Common myeloid progenitor, CD34-positive (primary cell): ENCODE measurements around the gene USH2A.

Experiments
- CTCF ChIA-PET: fragments of 350-600 bp; sonication (Branson Sonifier 250); formaldehyde crosslinking; loops from one replicate; lab custom pipeline; 2021; ENCODE audit warnings: antibody characterized with exemption; lab: Charles Lee
- POLR2A ChIA-PET: fragments of 350-600 bp; sonication (Branson Sonifier 250); formaldehyde crosslinking; loops from one replicate; lab custom pipeline; 2021; ENCODE audit warnings: antibody characterized with exemption; lab: Charles Lee
- DNase-seq, 3 donors: peaks; one replicate each; pipeline versions ENCODE4 v3.0.0 to v3.0.0-alpha.2; 2013
- H3K27ac ChIP-seq, 2 experiments: 1 replicate in 1 of 2; 2 replicates in 1 of 2; pipeline ENCODE4 v1.7.0; 2013; ENCODE audit warnings: inconsistent platforms in 2 of 2, low read length in 2 of 2, mild to moderate bottlenecking in 2 of 2, low read depth in 1 of 2, moderate library complexity in 1 of 2; ENCODE audit not compliant: severe bottlenecking in 2 of 2, insufficient read depth in 1 of 2, poor library complexity in 1 of 2
- H3K27me3 ChIP-seq, 5 experiments: replicated peaks in 2 of 5; 1 replicate in 3 of 5; 2 replicates in 2 of 5; pipeline versions ENCODE4 v1.6.1 to v1.7.0; 2013; ENCODE audit warnings: low read length in 4 of 5, mild to moderate bottlenecking in 2 of 5, moderate library complexity in 2 of 5, inconsistent platforms in 1 of 5; ENCODE audit not compliant: insufficient read depth in 5 of 5, control insufficient read depth in 4 of 5
- H3K36me3 ChIP-seq, 4 experiments: 1 replicate in 2 of 4; 2 replicates in 2 of 4; pipeline versions ENCODE4 v1.6.1 to v1.7.0; 2013; ENCODE audit warnings: low read length in 3 of 4, control low read depth in 1 of 4, mild to moderate bottlenecking in 1 of 4; ENCODE audit not compliant: control insufficient read depth in 4 of 4, insufficient read depth in 4 of 4
- H3K4me1 ChIP-seq, 4 experiments: 1 replicate in 3 of 4; 2 replicates in 1 of 4; pipeline versions ENCODE4 v1.6.1 to v1.7.1; 2013; ENCODE audit warnings: low read length in 3 of 4, mild to moderate bottlenecking in 3 of 4, control low read depth in 1 of 4, inconsistent platforms in 1 of 4, moderate library complexity in 1 of 4; ENCODE audit not compliant: control insufficient read depth in 4 of 4, insufficient read depth in 4 of 4; ENCODE audit errors: control extremely low read depth in 1 of 4
- H3K4me3 ChIP-seq, 7 experiments: 1 replicate in 4 of 7; 2 replicates in 3 of 7; pipeline versions ENCODE4 v1.5.1 to v1.7.0; 2013; ENCODE audit warnings: mild to moderate bottlenecking in 7 of 7, low read length in 6 of 7, moderate library complexity in 6 of 7, inconsistent platforms in 2 of 7, low read depth in 2 of 7, control low read depth in 1 of 7; ENCODE audit not compliant: insufficient read depth in 4 of 7, control insufficient read depth in 1 of 7; ENCODE audit errors: extremely low read depth in 1 of 7
- H3K9me3 ChIP-seq, 5 experiments: 1 replicate in 4 of 5; 2 replicates in 1 of 5; pipeline versions ENCODE4 v1.6.1 to v1.7.1; 2013; ENCODE audit warnings: low read length in 4 of 5, mild to moderate bottlenecking in 2 of 5, inconsistent platforms in 1 of 5, low read depth in 1 of 5, moderate library complexity in 1 of 5; ENCODE audit not compliant: control insufficient read depth in 4 of 5, insufficient read depth in 2 of 5; ENCODE audit errors: control extremely low read depth in 1 of 5
- WGBS: methylation state at CpG from one replicate; pipeline ENCODE4 v1.1.5; 2013; ENCODE audit not compliant: insufficient coverage; 5-methylcytosine and 5-hydroxymethylcytosine counted together

USH2A gene

DNA sequence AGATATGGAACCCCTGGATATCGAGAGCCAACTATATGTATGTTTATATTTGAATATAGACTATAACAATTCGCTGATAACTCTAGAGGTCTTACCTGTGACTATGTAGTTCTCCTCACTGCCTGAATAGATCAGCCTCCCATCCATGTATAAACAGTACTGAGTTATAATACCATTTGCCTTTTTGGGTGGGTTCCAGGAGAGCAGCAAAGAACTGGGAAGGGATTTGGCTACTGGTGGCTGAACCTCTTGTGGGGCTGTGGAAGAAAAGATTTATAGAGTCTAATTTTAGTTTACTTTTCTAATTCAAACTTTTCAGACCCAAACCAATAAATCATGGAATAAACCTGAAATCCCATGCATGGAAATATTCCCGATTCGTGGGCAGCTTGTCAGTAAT is 376.9 kb downstream of the USH2A start:
- no peaks in the 10 kb centered on the region for H3K9me3 ChIP-seq
- H3K36me3 ChIP-seq, result no peaks in the 10 kb centered on the region
- no peak overlapping the region for H3K4me3 ChIP-seq
- H3K27ac ChIP-seq, result no peak overlapping the region
- H3K27me3 ChIP-seq, result no peaks in the 10 kb centered on the region
- H3K4me1 ChIP-seq, result no peaks in the 10 kb centered on the region
- CTCF ChIA-PET, result interaction anchor here (0.7 kb wide), 1 partner anchor 9 kb away, joined by 3 read pairs; no protein-coding TSS in a partner anchor
- no CpG with 5 or more reads among the region's 4 CpGs for WGBS
- no peak for DNase-seq
- POLR2A ChIA-PET, result no interaction called here

DNA sequence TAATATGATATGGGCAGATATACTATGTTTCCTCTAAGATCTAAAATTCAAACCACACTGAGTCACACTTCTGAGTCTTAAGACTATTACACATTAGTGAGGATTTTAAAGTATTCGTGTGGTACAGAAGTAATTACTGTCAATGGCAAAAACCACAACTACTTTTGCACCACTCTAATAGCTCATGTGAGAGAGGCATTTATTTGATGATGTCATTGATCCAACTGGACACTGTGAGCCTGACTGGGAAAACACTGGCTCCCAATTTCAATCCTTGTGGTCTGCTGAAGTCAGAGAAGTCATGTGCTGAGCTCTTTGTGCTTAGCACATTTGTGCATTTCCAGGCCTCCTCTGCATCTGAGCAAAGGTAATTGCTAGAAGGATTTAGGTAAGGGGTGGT is 377.8 kb downstream of the USH2A start:
- Histone ChIP-seq H3K27me3 (no peaks in the 10 kb centered on the region), H3K27ac (no peak overlapping the region), H3K9me3 (no peaks in the 10 kb centered on the region), H3K4me1 (no peaks in the 10 kb centered on the region), H3K36me3 (no peaks in the 10 kb centered on the region), H3K4me3 (no peak overlapping the region)
- ChIA-PET CTCF (no interaction called here), POLR2A (no interaction called here)
- DNase-seq, result no peak
- WGBS, result no CpG with 5 or more reads among the region's 1 CpG

DNA sequence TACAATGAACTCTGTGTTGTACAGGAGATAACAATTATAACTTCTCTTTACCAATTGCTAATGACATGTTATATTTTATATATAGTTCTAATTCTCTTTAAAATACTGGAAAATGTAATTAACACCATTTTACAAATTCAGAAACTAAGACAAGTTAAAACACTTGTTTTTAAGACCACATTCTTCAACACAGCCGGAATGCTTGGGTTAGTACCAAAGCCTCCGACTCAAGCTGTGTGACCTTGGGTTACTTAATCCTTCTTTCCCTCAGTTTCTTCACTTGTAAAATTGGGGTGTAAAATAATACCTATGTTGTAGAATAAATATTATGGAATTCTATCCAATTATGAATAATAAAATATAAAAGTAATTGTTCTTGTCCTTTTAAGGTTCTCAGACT is 378.7 kb downstream of the USH2A start:
- no peaks in the 10 kb centered on the region for H3K4me1 ChIP-seq
- H3K9me3 ChIP-seq, result no peaks in the 10 kb centered on the region
- DNase-seq, result no peak
- ChIA-PET POLR2A (no interaction called here), CTCF (no interaction called here)
- WGBS, result no CpG with 5 or more reads among the region's 2 CpGs
- no peaks in the 10 kb centered on the region for H3K36me3 ChIP-seq
- H3K27me3 ChIP-seq, result no peaks in the 10 kb centered on the region
- H3K4me3 ChIP-seq, result no peak overlapping the region
- no peak overlapping the region for H3K27ac ChIP-seq

DNA sequence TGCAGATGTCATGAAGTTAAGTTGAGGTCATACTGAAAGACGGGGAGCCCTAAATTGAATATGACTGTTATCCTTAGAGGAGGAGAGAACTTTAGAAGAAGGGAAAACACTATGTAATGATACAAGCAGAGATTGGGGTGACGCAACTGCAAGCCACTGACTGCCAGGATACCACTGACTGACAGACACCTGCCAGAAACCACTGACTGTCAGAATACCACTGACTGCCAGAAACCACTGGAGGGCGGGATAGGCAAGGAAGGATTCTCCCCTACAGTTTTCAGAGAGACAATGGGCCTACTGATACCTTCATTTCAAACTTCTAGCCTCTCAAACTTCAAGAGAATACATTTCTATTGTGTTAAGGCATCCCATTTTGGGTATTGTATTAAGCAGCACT is 388.7 kb downstream of the USH2A start:
- H3K36me3 ChIP-seq, result no peaks in the 10 kb centered on the region
- no peaks in the 10 kb centered on the region for H3K4me1 ChIP-seq
- no peak for DNase-seq
- H3K27ac ChIP-seq, result no peak overlapping the region
- H3K4me3 ChIP-seq, result no peak overlapping the region
- ChIA-PET POLR2A (no interaction called here), CTCF (no interaction called here)
- 70% methylated on average over 2 of the region's 3 CpGs for WGBS
- H3K27me3 ChIP-seq, result no peaks in the 10 kb centered on the region
- peaks cover 0 to 1% (median 0%) of the 10 kb centered on the region in 5 experiments for H3K9me3 ChIP-seq

DNA sequence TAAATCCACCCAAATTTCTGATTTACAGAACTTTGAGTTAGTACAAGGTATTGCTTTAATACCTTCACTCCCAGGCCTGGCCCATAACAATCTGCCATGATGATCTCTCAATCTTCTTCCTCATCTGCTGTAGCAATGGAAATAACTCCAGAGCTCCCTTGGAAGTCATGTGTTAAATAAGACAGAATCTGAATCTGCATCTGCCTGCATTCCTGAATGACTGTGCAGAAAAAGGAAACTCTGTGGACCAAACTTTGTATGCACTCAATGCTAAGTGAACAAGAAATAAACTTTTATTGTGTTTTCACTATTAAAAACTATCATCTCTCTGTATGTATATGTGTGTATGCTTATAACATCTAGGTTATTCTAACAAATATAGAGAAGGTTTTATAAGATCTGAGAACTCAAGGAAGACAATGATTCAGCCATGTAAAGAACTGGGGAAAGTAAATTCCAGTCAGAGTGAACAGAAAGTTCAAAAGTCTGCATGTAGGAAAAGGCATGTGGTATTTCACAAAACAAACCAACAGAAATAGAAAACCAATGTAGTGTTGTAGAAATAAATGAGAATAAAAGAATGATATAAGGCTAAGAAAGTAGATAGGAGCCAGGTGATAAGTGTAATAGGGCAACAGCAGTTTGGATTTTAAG is 390.2 kb downstream of the USH2A start:
- Histone ChIP-seq H3K27ac (no peak overlapping the region), H3K4me3 (no peak overlapping the region), H3K4me1 (no peaks in the 10 kb centered on the region), H3K27me3 (no peaks in the 10 kb centered on the region), H3K9me3 (peaks cover 0 to 1% (median 0%) of the 10 kb centered on the region in 5 experiments), H3K36me3 (no peaks in the 10 kb centered on the region)
- ChIA-PET CTCF (no interaction called here), POLR2A (no interaction called here)
- no peak for DNase-seq

DNA sequence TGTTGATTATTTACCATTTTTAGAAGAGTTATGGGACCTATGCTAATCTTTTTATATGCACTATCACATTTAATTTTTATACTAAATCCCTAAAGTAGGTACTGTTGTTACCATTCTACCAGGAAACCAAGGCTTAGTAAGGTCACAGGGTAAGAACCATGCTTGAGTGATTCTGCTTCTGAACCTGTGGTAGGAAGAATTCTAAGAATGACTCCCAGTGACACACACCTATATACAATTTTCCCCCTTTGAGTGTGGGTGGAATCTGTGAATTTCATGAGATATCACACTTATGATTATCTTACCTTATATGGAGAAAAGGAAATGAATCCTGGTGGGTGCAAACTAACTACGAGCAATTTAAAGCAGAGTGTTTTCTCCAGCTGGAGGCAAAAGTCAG is 391.0 kb downstream of the USH2A start:
- H3K9me3 ChIP-seq, result peaks cover 0 to 1% (median 0%) of the 10 kb centered on the region in 5 experiments
- WGBS, result 86% methylated on average over 1 of the region's 1 CpG
- H3K4me1 ChIP-seq, result no peaks in the 10 kb centered on the region
- DNase-seq, result no peak
- no peak overlapping the region for H3K4me3 ChIP-seq
- ChIA-PET CTCF (no interaction called here), POLR2A (no interaction called here)
- H3K27ac ChIP-seq, result no peak overlapping the region
- no peaks in the 10 kb centered on the region for H3K36me3 ChIP-seq
- H3K27me3 ChIP-seq, result no peaks in the 10 kb centered on the region

DNA sequence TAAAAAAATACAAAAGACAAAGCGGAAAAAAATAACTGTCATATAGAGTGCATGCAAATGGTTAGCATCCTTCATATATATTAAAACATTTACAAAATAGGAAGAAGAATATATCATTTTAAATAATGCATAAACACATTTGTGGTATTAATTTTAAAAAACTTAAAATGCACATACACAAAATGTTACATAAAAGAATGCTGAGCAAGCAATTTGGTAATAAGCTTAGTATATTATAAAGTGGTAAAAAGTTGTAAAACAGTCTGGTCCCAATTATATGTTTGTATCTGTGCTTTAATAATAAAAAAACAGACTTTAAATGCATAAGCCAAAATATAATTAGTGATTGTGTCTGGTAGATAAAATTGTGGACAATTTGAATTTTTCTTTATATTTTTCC is 394.6 kb downstream of the USH2A start:
- Histone ChIP-seq H3K36me3 (no peaks in the 10 kb centered on the region), H3K27me3 (no peaks in the 10 kb centered on the region), H3K9me3 (peaks cover 0 to 1% (median 0%) of the 10 kb centered on the region in 5 experiments), H3K27ac (no peak overlapping the region), H3K4me3 (no peak overlapping the region), H3K4me1 (no peaks in the 10 kb centered on the region)
- POLR2A ChIA-PET, result no interaction called here
- no peak for DNase-seq
- CTCF ChIA-PET, result no interaction called here
- no CpG with 5 or more reads among the region's 1 CpG for WGBS
